Testis (tissue), 2 donors: Measurements from ENCODE around the gene RILP.

ENCODE experiments used
- CTCF ChIP-seq, 3 experiments: fragments of 450-650 bp in 2 of 3; fragments of 200-600 bp in 1 of 3; sonication (generic) in 1 of 3; IDR thresholded peaks; one replicate each; pipeline ENCODE4 v1.5.1; 2016 to 2019; ENCODE audit warnings: antibody characterized with exemption in 3 of 3, mild to moderate bottlenecking in 2 of 3, moderate library complexity in 1 of 3
- POLR2A ChIP-seq: fragments of 450-650 bp; IDR thresholded peaks from one replicate; pipeline ENCODE4 v1.6.1; 2017; ENCODE audit warnings: antibody characterized with exemption, mild to moderate bottlenecking, moderate library complexity

- TF ChIP-seq CTCF (IDR thresholded peaks at IDR 0.05) (no peak), POLR2A (no peak)
These were observed 29.2 kb downstream of the RILP start for GRCh38 chr17:1620486-1620885.
